HEK293 (cell line): ENCODE results near the gene KDM4C.

ENCODE experiments used
- CTCF ChIP-seq: fragments of 450-650 bp; formaldehyde crosslinking; IDR thresholded peaks from 2 replicates; pipeline ENCODE4 v1.5.1; 2016; ENCODE audit warnings: missing biosample characterization, missing genetic modification characterization
- KLF1 ChIP-seq: fragments of 450-650 bp; formaldehyde crosslinking; IDR thresholded peaks from 2 replicates; pipeline ENCODE4 v1.5.1; 2016; ENCODE audit warnings: missing biosample characterization, missing genetic modification characterization
- TF ChIP-seq, protein P1 (sequence below): fragments of 450-650 bp; formaldehyde crosslinking; IDR thresholded peaks from 2 replicates; pipeline ENCODE4 v1.5.1; 2016; ENCODE audit warnings: missing biosample characterization, missing genetic modification characterization

DNA sequence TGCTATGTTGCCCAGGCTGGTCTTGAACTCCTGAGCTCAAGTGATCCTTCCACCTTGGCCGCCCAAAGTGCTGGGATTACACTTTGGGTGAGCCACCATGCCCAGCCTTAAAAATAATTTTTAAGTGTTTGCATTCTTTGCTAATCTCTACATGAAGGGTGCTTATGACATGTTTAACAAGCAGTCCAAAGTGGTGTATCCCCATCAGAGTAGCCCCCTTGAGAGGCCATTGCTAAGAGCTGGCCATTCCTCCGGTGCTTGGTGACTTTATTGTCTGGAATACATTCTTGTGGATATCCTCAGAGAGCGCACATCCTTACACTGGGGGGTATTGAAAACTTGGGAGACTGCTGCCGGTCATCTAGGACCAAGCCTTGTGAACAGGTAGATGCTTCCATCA, 395.4 kb downstream of the KDM4C start:
- TF ChIP-seq CTCF (tag by site-specific recombination) (no peak), KLF1 (no peak)
- TF ChIP-seq, protein P1, sequence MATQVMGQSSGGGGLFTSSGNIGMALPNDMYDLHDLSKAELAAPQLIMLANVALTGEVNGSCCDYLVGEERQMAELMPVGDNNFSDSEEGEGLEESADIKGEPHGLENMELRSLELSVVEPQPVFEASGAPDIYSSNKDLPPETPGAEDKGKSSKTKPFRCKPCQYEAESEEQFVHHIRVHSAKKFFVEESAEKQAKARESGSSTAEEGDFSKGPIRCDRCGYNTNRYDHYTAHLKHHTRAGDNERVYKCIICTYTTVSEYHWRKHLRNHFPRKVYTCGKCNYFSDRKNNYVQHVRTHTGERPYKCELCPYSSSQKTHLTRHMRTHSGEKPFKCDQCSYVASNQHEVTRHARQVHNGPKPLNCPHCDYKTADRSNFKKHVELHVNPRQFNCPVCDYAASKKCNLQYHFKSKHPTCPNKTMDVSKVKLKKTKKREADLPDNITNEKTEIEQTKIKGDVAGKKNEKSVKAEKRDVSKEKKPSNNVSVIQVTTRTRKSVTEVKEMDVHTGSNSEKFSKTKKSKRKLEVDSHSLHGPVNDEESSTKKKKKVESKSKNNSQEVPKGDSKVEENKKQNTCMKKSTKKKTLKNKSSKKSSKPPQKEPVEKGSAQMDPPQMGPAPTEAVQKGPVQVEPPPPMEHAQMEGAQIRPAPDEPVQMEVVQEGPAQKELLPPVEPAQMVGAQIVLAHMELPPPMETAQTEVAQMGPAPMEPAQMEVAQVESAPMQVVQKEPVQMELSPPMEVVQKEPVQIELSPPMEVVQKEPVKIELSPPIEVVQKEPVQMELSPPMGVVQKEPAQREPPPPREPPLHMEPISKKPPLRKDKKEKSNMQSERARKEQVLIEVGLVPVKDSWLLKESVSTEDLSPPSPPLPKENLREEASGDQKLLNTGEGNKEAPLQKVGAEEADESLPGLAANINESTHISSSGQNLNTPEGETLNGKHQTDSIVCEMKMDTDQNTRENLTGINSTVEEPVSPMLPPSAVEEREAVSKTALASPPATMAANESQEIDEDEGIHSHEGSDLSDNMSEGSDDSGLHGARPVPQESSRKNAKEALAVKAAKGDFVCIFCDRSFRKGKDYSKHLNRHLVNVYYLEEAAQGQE (tag by site-specific recombination): no peak
